Uterus (tissue), 2 donors: ENCODE data around the gene SLC12A1.

Experiments used
- POLR2A ChIP-seq, 2 donors: fragments of 450-650 bp; IDR thresholded peaks; one replicate each; pipeline ENCODE4 v1.6.1; 2016; ENCODE audit warnings: antibody characterized with exemption in 2 of 2, mild to moderate bottlenecking in 1 of 2, moderate library complexity in 1 of 2
- TF ChIP-seq, protein P1 (sequence below), 4 experiments: fragments of 200-600 bp in 2 of 4; fragments of 450-650 bp in 2 of 4; sonication (generic) in 2 of 4; IDR thresholded peaks; one replicate each; pipeline ENCODE4 v1.5.1; 2016 to 2019; ENCODE audit warnings: antibody characterized with exemption in 4 of 4, mild to moderate bottlenecking in 2 of 4, moderate library complexity in 1 of 4

- TF ChIP-seq, protein P1, sequence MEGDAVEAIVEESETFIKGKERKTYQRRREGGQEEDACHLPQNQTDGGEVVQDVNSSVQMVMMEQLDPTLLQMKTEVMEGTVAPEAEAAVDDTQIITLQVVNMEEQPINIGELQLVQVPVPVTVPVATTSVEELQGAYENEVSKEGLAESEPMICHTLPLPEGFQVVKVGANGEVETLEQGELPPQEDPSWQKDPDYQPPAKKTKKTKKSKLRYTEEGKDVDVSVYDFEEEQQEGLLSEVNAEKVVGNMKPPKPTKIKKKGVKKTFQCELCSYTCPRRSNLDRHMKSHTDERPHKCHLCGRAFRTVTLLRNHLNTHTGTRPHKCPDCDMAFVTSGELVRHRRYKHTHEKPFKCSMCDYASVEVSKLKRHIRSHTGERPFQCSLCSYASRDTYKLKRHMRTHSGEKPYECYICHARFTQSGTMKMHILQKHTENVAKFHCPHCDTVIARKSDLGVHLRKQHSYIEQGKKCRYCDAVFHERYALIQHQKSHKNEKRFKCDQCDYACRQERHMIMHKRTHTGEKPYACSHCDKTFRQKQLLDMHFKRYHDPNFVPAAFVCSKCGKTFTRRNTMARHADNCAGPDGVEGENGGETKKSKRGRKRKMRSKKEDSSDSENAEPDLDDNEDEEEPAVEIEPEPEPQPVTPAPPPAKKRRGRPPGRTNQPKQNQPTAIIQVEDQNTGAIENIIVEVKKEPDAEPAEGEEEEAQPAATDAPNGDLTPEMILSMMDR (IDR thresholded peaks at IDR 0.05): no peak
- no peak for TF ChIP-seq POLR2A (IDR thresholded peaks at IDR 0.05)
Observed at GRCh38 chr15:48248414-48248813, 42.3 kb downstream of the SLC12A1 start.
